Gastrocnemius medialis (tissue), 4 donors: ENCODE data around the gene FBXL7. TPM values are rescaled to one million over a fixed set of nuclear protein-coding genes. Genes with fewer than 3 reads are reported as not detected.

ENCODE experiments used
- ATAC-seq, 2 donors: fragments of 150-250 bp; one replicate each; pipeline ENCODE4 v1.9.1; 2016
- DNase-seq, 2 donors: peaks; one replicate each; pipeline ENCODE4 v3.0.0-alpha.2; 2019
- H3K27ac ChIP-seq, 4 donors: fragments of 200-600 bp; sonication (generic); 1 replicate in 1 of 4; 2 replicates in 3 of 4; pipeline ENCODE4 v1.5.1; 2016 to 2018; ENCODE audit warnings: mild to moderate bottlenecking in 2 of 4, moderate library complexity in 1 of 4
- H3K27me3 ChIP-seq, 3 donors: fragments of 200-600 bp; sonication (generic) in 2 of 3; 1 replicate in 1 of 3; 2 replicates in 2 of 3; pipeline versions ENCODE4 v1.5.1 to v1.6.0; 2016 to 2019; ENCODE audit warnings: mild to moderate bottlenecking in 1 of 3, moderate library complexity in 1 of 3
- H3K36me3 ChIP-seq, 2 donors: fragments of 200-600 bp; sonication (generic) in 1 of 2; one replicate each; pipeline ENCODE4 v1.5.1; 2017 to 2018
- H3K4me1 ChIP-seq, 2 donors: fragments of 200-600 bp; sonication (generic) in 1 of 2; one replicate each; pipeline ENCODE4 v1.5.1; 2016 to 2017; ENCODE audit warnings: mild to moderate bottlenecking in 2 of 2
- H3K4me3 ChIP-seq, 4 donors: fragments of 200-600 bp; sonication (generic) in 3 of 4; 1 replicate in 1 of 4; 2 replicates in 3 of 4; pipeline ENCODE4 v1.5.1; 2016 to 2019; ENCODE audit warnings: mild to moderate bottlenecking in 2 of 4
- H3K9me3 ChIP-seq, 3 donors: fragments of 200-600 bp; sonication (generic) in 2 of 3; 1 replicate in 1 of 3; 2 replicates in 2 of 3; pipeline ENCODE4 v1.5.1; 2016 to 2019
- POLR2A ChIP-seq, 2 donors: fragments of 450-650 bp; IDR thresholded peaks; one replicate each; pipeline ENCODE4 v1.6.1; 2017; ENCODE audit warnings: antibody characterized with exemption in 2 of 2, mild to moderate bottlenecking in 2 of 2, moderate library complexity in 2 of 2
- in situ Hi-C, 4 donors: fragments of 200-750 bp; cut with MboI; loops; one replicate each; pipeline versions ENCODE4 v1.15.0 to v1.8.0; 2017; ENCODE audit warnings: low sequenced_read_pairs in 4 of 4
- intact Hi-C: fragments of 100-400 bp; cut with DNase I; formaldehyde crosslinking; loops from one replicate; pipeline ENCODE4 v1.15.1; 2023; ENCODE audit warnings: low total_unique reads
- total RNA-seq, 4 donors: library from RNA; depleted of rRNA; stranded (reverse); fragments of >200 nt; gene quantifications; one replicate each; pipeline versions ENCODE4 v1.1.0 to v1.2.3, GENCODE V29; 2016
- TF ChIP-seq, protein P1 (sequence below), 5 experiments: fragments of 450-650 bp in 3 of 5; fragments of 200-600 bp in 2 of 5; sonication (generic) in 2 of 5; IDR thresholded peaks in 4 of 5; conservative IDR thresholded peaks in 1 of 5; 1 replicate in 4 of 5; 2 replicates in 1 of 5; pipeline ENCODE4 v1.5.1; 2016 to 2019; ENCODE audit warnings: antibody characterized with exemption in 5 of 5, mild to moderate bottlenecking in 3 of 5, moderate library complexity in 3 of 5

Gene FBXL7
- total RNA-seq, 4 donors from 2014 or later: 2.4 to 4.9 (median 3.1) TPM

DNA sequence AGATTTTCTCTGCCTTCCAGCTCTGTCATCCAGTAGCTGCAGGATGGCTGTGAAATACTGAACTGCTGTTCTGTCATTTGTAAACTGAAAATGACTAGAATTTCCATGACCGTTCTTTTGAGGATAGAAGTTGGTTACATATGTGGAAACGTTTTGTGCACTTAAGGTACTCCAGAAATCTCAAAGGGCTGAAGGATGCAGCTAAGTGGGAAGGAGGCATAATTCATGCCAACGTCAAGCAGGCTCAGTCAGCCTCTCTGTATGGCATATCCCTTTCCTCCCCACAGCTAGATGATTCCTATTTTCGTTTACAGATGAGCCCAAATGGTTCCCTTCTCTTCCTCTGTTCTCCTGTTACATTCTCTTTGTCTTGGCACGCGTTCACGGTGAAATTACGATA is 257.6 kb downstream of the FBXL7 start:
- peaks cover 0 to 3% of the 10 kb centered on the region in 2 donors for H3K4me1 ChIP-seq
- no peak overlapping the region for H3K4me3 ChIP-seq
- DNase-seq (no peak), ATAC-seq (no peak)
- no peaks in the 10 kb centered on the region for H3K36me3 ChIP-seq
- no peaks in the 10 kb centered on the region for H3K27me3 ChIP-seq
- H3K9me3 ChIP-seq: no peaks in the 10 kb centered on the region
- no peak for TF ChIP-seq POLR2A (IDR thresholded peaks at IDR 0.05)
- TF ChIP-seq, protein P1, sequence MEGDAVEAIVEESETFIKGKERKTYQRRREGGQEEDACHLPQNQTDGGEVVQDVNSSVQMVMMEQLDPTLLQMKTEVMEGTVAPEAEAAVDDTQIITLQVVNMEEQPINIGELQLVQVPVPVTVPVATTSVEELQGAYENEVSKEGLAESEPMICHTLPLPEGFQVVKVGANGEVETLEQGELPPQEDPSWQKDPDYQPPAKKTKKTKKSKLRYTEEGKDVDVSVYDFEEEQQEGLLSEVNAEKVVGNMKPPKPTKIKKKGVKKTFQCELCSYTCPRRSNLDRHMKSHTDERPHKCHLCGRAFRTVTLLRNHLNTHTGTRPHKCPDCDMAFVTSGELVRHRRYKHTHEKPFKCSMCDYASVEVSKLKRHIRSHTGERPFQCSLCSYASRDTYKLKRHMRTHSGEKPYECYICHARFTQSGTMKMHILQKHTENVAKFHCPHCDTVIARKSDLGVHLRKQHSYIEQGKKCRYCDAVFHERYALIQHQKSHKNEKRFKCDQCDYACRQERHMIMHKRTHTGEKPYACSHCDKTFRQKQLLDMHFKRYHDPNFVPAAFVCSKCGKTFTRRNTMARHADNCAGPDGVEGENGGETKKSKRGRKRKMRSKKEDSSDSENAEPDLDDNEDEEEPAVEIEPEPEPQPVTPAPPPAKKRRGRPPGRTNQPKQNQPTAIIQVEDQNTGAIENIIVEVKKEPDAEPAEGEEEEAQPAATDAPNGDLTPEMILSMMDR (IDR thresholded peaks at IDR 0.05 in 4 of 5, conservative IDR thresholded peaks at IDR 0.05 in 1 of 5): no peak
- intact Hi-C loops: no loop called here
- in situ Hi-C loops: no loop called here
- no peak overlapping the region for H3K27ac ChIP-seq

DNA sequence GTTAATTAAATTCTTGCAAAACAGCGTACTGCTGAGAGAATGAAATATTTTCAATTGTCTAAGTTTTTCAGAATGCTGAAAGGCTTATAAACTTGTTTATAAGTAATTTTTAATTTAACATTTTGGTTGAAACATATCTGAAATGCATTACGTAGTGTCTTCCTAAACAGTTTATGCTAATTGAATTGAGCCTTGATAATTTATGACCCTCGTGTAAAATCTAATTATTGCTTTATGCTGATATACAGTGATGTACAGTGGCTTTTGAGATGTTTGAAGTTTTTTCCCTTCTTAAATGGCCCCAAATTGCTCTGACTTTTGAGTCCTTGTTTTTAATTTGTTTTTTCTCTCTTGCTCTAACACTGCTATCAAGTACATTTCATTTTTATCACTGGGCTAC is 262.7 kb downstream of the FBXL7 start:
- Histone ChIP-seq H3K36me3 (no peaks in the 10 kb centered on the region), H3K27ac (no peak overlapping the region), H3K4me1 (peaks cover 0 to 3% of the 10 kb centered on the region in 2 donors), H3K4me3 (no peak overlapping the region), H3K27me3 (no peaks in the 10 kb centered on the region), H3K9me3 (no peaks in the 10 kb centered on the region)
- DNase-seq: no peak
- intact Hi-C loops (no loop called here), in situ Hi-C loops (no loop called here)
- no peak for ATAC-seq
- TF ChIP-seq, protein P1 (IDR thresholded peaks at IDR 0.05 in 4 of 5, conservative IDR thresholded peaks at IDR 0.05 in 1 of 5): no peak
- TF ChIP-seq POLR2A (IDR thresholded peaks at IDR 0.05): no peak

DNA sequence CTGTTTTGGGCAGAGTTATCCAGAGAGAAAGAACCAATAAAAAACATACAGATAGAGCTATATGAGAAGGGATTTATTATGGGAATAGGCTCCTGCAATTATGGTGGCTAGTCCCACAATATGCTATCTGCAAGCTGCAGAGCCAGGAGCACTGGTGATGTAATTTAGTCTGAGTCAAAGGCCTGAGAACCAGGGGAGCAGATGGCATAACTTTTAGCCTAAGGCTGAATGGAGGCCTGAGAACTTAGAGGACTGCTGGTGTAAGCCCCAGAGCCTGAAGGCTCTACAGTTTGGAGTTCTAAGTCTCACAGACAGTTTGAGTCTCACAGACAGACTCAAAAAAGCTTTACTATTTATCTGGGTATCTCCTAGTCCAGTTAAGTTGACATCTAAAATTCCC is 263.8 kb downstream of the FBXL7 start:
- Histone ChIP-seq H3K4me1 (peaks cover 0 to 3% of the 10 kb centered on the region in 2 donors), H3K9me3 (no peaks in the 10 kb centered on the region), H3K4me3 (no peak overlapping the region), H3K27me3 (no peaks in the 10 kb centered on the region), H3K27ac (no peak overlapping the region), H3K36me3 (no peaks in the 10 kb centered on the region)
- intact Hi-C loops: no loop called here
- DNase-seq (no peak), ATAC-seq (no peak)
- in situ Hi-C loops: no loop called here
- no peak for TF ChIP-seq POLR2A (IDR thresholded peaks at IDR 0.05)
- TF ChIP-seq, protein P1 (IDR thresholded peaks at IDR 0.05 in 4 of 5, conservative IDR thresholded peaks at IDR 0.05 in 1 of 5): no peak

DNA sequence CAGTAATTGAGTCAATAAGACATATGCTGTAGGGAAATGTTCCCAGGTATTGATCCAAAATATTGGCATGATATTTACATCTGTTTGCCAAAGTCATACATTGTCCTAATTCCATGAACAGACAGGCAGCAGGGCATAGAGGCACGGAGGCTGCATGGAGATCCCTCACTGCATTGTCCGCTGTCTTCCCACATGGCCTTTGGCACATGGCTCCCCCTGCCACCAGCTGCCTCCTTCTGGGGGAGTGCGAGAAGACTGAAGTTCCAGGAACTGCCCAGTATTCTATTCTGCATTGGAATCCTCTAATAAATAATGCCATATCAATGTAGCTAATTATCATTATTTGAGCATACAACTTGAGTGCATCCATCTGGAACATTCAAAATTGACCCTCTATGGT is 269.0 kb downstream of the FBXL7 start:
- TF ChIP-seq POLR2A (IDR thresholded peaks at IDR 0.05): no peak
- TF ChIP-seq, protein P1 (IDR thresholded peaks at IDR 0.05 in 4 of 5, conservative IDR thresholded peaks at IDR 0.05 in 1 of 5): no peak
- H3K27me3 ChIP-seq: no peaks in the 10 kb centered on the region
- H3K9me3 ChIP-seq: no peaks in the 10 kb centered on the region
- H3K36me3 ChIP-seq: no peaks in the 10 kb centered on the region
- in situ Hi-C loops: no loop called here
- intact Hi-C loops: no loop called here
- H3K4me1 ChIP-seq: no peaks in the 10 kb centered on the region
- no peak overlapping the region for H3K27ac ChIP-seq
- no peak overlapping the region for H3K4me3 ChIP-seq
- no peak for DNase-seq
- no peak for ATAC-seq

DNA sequence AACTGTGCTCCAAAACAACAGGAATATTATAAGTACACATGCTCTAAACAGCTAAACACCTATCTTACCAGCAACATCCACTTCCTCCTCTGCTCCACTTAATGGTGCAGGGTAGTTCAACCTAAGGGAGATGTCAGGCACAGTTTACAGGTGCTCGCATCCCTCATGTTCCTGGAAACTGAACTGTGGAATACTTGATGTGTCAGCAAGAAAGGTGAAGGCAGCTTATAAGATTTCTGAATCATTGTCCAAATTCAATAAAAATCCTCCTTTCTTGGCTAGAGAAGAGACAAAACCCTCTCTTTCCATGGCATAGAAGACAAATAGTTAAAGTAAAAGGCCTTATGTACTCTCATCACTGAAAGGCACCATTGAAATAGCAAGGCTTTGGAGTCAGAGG is 272.2 kb downstream of the FBXL7 start:
- DNase-seq (no peak), ATAC-seq (no peak)
- intact Hi-C loops: no loop called here
- no peak for TF ChIP-seq POLR2A (IDR thresholded peaks at IDR 0.05)
- TF ChIP-seq, protein P1 (IDR thresholded peaks at IDR 0.05 in 4 of 5, conservative IDR thresholded peaks at IDR 0.05 in 1 of 5): no peak
- Histone ChIP-seq H3K4me3 (no peak overlapping the region), H3K36me3 (no peaks in the 10 kb centered on the region), H3K27me3 (no peaks in the 10 kb centered on the region), H3K4me1 (no peaks in the 10 kb centered on the region), H3K9me3 (no peaks in the 10 kb centered on the region), H3K27ac (no peak overlapping the region)
- in situ Hi-C loops: no loop called here
